Activated CD4-positive, alpha-beta T cell treated with anti-CD3 and anti-CD28 coated beads for 24 hours (primary cell): ENCODE measurements around the gene AVL9.
"Not testable (repeated sequence)": the region's sequence is repeated elsewhere in the genome, so short reads cannot be mapped to it uniquely, and the experiment has no call there.

ENCODE experiments used
- DNase-seq, 2 donors: peaks; one replicate each; pipeline ENCODE4 v3.0.0-alpha.2; 2020; ENCODE audit warnings: low read depth in 2 of 2

Gene AVL9

GRCh38 chr7:32495298-32496051, at the start of gene AVL9:
TSS of gene AVL9 (plus strand) at chr7:32495489. CDS start at chr7:32495710, 221 bp downstream.
- DNase-seq = peak; percentile 96 to 99

GRCh38 chr7:32447218-32447617, 48.1 kb upstream of the AVL9 start:
- DNase-seq = no peak

- no peak for DNase-seq
Observed at GRCh38 chr7:32453341-32454011, 41.8 kb upstream of the AVL9 start.

DNA sequence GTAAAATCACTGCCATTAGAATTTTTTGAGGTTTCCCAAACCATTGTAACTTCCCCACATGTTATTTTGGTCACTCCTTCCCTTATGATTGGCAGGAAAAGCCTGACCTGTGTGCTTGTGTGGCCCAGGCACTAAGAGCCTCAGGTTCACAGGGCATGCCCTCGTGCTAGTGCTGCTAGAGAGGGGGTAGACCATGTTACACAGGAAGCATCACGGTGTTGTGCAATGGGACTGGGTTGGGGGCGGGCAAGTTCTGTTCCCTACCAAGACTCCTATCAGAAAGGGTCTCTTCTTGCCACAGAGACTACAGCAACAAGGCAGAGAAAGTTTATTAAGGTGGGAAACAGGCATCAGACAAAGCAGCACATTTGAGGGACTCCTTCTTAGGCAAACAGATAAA, 37.3 kb upstream of the AVL9 start:
- no peak for DNase-seq

DNA sequence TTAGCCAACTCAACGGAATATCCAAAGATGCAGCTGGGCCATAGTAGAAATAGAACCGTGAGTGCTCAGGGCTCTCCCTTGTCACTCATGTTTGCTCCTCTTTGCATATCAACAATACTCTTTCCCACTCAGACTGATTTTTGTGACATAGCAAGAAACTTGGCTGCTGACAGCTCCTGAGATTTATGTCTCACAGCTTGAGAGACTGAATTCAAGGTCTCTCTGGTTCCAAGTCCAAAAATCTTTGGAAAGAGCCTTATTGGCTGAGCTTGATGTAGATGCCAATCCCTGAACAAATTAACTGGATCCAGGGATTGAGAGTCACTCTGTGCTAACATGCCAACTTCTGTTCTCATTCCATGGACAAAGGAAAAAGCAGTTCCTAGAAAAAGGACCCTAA, 35.5 kb upstream of the AVL9 start:
- no peak for DNase-seq

- no peak for DNase-seq
Observed at GRCh38 chr7:32461484-32461883, 33.8 kb upstream of the AVL9 start.

DNA sequence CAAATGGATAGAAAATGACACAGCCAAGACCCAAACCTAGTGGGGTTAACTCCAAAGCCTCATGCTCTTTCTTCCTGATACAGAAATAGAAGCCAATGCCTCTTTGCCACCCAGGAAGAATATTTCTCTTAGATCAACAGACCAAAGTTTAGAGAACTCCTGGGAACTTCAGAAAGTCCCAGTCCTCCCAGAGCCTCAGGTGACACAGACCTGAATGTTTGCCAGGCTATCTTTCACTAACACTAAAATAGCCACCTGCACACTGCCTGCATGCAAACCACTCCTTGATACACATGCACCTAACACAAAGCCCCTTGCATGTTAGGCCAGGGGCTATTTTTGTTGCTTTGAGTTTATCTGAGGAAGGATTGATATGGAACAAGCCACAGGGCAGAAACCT, 32.8 kb upstream of the AVL9 start:
- DNase-seq = no peak

- DNase-seq = no peak
Observed at GRCh38 chr7:32462977-32463376, 32.3 kb upstream of the AVL9 start.

DNA sequence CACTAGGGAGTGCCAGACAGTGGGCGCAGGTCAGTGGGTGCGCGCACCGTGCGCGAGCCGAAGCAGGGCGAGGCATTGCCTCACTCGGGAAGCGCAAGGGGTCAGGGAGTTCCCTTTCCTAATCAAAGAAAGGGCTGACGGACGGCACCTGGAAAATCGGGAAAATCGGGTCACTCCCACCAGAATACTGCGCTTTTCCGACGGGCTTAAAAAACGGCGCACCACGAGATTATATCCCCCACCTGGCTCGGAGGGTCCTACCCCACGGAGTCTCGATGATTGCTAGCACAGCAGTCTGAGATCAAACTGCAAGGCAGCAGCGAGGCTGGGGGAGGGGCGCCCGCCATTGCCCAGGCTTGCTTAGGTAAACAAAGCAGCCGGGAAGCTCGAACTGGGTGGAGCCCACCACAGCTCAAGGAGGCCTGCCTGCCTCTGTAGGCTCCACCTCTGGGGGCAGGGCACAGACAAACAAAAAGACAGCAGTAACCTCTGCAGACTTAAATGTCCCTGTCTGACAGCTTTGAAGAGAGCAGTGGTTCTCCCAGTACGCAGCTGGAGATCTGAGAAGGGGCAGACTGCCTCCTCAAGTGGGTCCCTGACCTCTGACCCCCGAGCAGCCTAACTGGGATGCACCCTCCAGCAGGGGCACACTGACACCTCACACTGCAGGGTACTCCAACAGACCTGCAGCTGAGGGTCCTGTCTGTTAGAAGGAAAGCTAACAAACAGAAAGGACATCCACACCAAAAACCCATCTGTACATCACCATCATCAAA, 30.5 kb upstream of the AVL9 start:
- DNase-seq = not testable (repeated sequence)

- not testable (repeated sequence) for DNase-seq
Observed at GRCh38 chr7:32470004-32470403, 25.3 kb upstream of the AVL9 start.

DNA sequence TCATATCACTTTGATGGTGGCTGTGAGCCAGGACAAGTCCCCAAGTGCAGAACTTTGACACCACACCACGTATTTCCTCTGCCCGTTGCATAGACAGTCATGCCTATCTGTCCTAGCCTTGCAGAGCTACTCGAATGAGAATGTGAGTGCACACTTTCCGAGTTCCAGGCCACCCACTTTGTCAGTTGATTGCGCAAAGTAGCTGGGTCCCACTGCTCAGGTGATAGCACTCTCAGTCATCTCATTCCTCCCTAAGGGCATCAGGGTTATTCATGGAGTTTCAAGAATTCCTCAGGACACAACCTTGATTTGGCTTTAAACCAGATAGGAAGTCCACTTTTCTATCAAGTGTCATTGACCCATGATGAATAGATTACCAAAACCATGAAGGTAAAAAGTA, 24.4 kb upstream of the AVL9 start:
- DNase-seq = no peak

GRCh38 chr7:32472015-32472414, 23.3 kb upstream of the AVL9 start:
- DNase-seq = no peak

DNA sequence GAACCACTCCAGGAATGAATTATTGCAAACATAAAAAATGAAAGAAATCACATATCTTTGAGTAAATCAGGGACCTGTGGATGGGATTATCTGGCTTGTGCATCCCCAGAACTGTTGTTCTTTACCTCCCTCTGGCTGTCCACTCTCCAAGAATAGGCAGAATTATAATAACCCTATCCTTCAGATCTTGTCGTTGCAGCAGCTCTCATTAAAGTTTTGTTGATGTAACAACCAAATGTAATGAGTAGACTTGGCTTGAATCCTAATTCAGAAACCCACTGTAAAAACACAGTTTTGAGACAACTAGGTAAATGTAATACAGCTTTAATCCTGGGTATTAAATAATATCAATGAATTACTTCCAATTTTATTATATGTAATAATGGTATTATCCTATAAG, 21.3 kb upstream of the AVL9 start:
- DNase-seq = no peak

DNA sequence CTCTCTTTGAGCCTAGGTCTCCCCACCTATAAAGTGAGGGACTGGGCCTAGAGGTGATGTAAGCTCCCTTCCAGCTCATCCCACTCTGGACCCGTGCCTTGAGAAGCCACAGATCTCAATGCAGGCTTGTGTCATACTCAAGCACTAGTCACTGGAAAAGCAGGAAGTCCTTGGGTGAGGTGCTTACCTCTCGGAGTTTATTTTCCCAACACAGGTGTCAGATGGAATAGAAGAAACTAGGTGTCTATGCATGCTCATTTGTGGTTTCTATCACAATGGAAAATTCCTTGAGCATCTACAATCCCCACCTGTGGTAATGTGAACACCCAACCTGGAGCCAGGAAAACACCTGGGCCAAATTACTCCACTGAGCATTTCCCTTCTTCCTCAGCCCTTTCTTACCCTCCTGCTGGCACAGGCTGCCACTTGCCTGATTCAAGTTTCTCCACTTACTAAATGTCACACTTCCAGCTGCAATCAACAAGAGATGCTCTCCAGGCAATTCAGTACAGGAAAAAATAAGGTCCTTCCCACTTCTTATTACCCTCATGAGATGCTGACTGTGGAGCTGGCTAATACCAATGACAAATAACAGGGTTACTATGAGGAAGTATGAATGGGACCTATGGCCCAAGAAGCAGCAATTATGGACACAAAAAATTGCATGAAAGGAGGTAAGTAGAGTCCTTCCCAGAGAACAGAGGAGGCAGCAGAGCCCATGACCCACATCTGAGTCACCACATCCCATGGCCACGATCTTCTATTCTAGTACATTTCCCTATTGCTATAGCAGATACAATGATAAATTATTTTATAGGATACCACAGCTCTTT, 18.3 kb upstream of the AVL9 start:
- DNase-seq = no peak

- DNase-seq = no peak
Observed at GRCh38 chr7:32477649-32477980, 17.7 kb upstream of the AVL9 start.

DNA sequence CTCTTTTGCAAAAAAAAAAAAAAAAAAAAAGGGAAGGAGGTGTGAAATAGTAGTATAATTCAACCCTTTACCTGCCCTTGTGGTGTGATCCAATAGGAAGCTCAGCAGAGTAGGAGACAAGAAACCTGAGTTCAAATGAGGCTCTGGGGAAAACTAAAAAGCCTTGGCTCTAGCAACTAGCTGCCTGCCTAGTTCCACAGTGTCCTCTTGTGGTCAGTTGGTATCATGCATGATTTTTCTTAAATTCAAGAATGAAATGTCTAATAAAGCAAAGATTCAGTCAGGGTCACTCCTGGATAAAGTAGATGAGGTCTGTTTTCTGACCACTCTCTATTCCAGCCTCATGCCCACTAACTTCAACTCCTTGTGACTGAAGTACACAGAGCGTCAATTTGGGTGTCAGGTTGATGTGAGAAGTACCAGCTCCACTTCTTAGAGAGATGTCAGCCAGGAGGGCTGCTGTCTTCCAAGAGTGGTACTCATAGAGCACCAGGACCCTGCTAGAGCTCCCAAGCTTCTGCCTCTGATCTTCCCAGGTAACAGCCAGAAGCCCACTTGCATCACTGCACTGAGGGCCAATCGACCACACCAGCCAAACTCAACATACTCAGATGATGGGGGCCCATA, 15.6 kb upstream of the AVL9 start:
- no peak for DNase-seq

DNA sequence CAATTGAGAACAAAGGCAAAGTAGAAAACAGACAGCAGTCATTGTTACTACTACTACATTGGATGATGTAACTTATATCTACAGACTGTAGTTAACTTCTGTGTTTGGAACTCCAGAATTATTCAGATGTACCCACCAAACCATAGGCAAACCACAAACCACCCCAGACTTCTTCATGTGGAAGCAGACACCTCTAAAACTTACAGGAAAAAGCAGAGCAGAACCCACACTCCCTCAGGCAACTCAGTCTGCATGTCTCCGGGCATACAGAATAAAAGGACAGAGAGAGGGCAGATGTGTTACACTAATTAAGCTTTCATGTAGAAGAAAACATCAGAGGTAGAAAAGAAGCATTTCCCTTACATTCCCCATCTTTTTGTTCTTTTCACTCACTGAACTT, 14.1 kb upstream of the AVL9 start:
- DNase-seq = no peak

GRCh38 chr7:32481921-32482320, 13.4 kb upstream of the AVL9 start:
- DNase-seq = no peak

DNA sequence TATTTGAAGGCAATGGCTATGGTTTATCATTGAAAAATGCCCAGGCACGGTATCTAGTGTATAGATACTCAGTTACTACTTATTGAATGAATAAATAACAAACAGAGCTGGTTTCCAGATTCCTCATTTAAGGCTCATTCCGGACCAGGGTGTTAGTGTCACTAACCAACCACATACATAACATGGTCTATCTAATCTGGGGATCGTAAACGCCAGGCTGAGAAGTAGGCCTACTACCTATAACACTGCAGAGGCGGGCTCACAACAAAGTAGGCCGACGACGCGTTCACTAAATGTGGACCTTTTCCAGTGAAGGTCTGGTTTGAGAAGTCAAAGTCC, 5.5 kb upstream of the AVL9 start:
- DNase-seq = no peak

GRCh38 chr7:32490127-32490796, 5.0 kb upstream of the AVL9 start, which contains the start of gene LSM5:
TSS of gene LSM5 (minus strand) at chr7:32490380. CDS start at chr7:32490365, 15 bp downstream.
- peak; percentile 76 to 79 for DNase-seq

DNA sequence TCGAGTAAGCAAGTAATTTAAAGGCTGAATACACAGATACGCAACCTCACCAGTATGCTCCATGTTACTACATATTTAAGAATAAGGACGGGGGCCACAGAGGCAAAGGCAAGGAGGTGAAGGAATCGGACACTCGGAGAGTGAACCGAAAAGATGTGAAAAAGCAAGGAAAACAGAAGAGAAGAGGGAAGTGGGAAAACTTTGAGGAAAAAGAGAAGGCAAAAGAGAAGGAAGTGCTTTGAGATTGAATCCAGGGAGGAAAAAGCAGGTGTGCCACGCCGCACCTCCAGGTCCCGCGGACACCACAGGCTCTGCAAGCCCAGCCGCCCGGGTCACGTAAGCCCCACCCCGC, 367 bp upstream of the AVL9 start:
- no peak for DNase-seq
